IMR-90 (cell line): ENCODE data around the gene IL11. TPM values are rescaled to one million over a fixed set of nuclear protein-coding genes. Genes with fewer than 3 reads are reported as not detected.

ENCODE experiments used
- ATAC-seq: fragments of 200-7000 bp; cut with Tn5 transposase; 2 replicates; pipeline ENCODE4 v1.9.1; 2020; ENCODE audit warnings: low read depth, mild to moderate bottlenecking, moderate library complexity
- BruUV-seq: library from RNA; stranded (reverse); fragments of 400-500 nt; replicated peaks from 2 replicates; lab custom pipeline; 2021; lab: Mats Ljungman, UMichigan
- CTCF ChIA-PET: fragments of 300-600 bp; formaldehyde crosslinking; extraction: SDS; loops from one replicate; lab custom pipeline; 2021; ENCODE audit warnings: antibody characterized with exemption; lab: Yijun Ruan, JAX
- POLR2A ChIA-PET: fragments of 300-600 bp; sonication (Branson Sonifier 250); formaldehyde crosslinking; loops from one replicate; lab custom pipeline; 2022; ENCODE audit warnings: antibody characterized with exemption; ENCODE audit not compliant: unreplicated experiment; lab: Charles Lee
- DNase-seq: peaks from one replicate; pipeline ENCODE4 v3.0.0; 2013
- H2AFZ ChIP-seq: replicated peaks from 2 replicates; pipeline ENCODE3; 2013; ENCODE audit warnings: low read length, mild to moderate bottlenecking; ENCODE audit not compliant: poor library complexity
- H2AK5ac ChIP-seq: 2 replicates; pipeline ENCODE4 v1.6.1; 2013; ENCODE audit warnings: low read depth, low read length, inconsistent platforms
- H2AK9ac ChIP-seq: replicated peaks from 2 replicates; pipeline ENCODE3; 2013; ENCODE audit warnings: mild to moderate bottlenecking, low read depth, low read length, moderate library complexity; ENCODE audit not compliant: poor library complexity
- H2BK120ac ChIP-seq: 2 replicates; pipeline ENCODE4 v1.6.1; 2013; ENCODE audit warnings: low read depth, low read length, inconsistent platforms
- H2BK15ac ChIP-seq: 3 replicates; pipeline ENCODE4 v1.6.1; 2013; ENCODE audit warnings: low read depth, low read length, inconsistent platforms
- H2BK20ac ChIP-seq: 2 replicates; pipeline ENCODE4 v1.6.1; 2013; ENCODE audit warnings: low read depth, mild to moderate bottlenecking, inconsistent platforms, low read length, moderate library complexity
- H2BK5ac ChIP-seq: 2 replicates; pipeline ENCODE4 v1.6.1; 2013; ENCODE audit warnings: mild to moderate bottlenecking, low read depth, low read length, inconsistent platforms; ENCODE audit not compliant: poor library complexity, severe bottlenecking
- H3K14ac ChIP-seq: replicated peaks from 2 replicates; pipeline ENCODE4 v1.6.1; 2013; ENCODE audit warnings: low read depth, low read length, inconsistent platforms
- H3K18ac ChIP-seq: 2 replicates; pipeline ENCODE4 v1.6.1; 2013; ENCODE audit warnings: low read depth, low read length, control low read depth
- H3K23ac ChIP-seq: 2 replicates; pipeline ENCODE4 v1.6.1; 2013; ENCODE audit warnings: low read depth, low read length, inconsistent platforms
- H3K27ac ChIP-seq: 2 replicates; pipeline ENCODE4 v1.5.1; 2013; ENCODE audit warnings: mild to moderate bottlenecking, control low read depth, low read length; ENCODE audit not compliant: insufficient read depth
- H3K27me3 ChIP-seq: 2 replicates; pipeline ENCODE4 v1.6.1; 2013; ENCODE audit warnings: low read length; ENCODE audit not compliant: control insufficient read depth, insufficient read depth
- H3K36me3 ChIP-seq: 2 replicates; pipeline ENCODE4 v1.6.1; 2013; ENCODE audit warnings: low read length, mixed read lengths; ENCODE audit not compliant: control insufficient read depth, insufficient read depth
- H3K4ac ChIP-seq: 2 replicates; pipeline ENCODE4 v1.6.1; 2013; ENCODE audit warnings: low read depth, low read length, inconsistent platforms
- H3K4me1 ChIP-seq: 2 replicates; pipeline ENCODE4 v1.6.1; 2013; ENCODE audit warnings: low read length, mixed read lengths; ENCODE audit not compliant: control insufficient read depth, insufficient read depth
- H3K4me2 ChIP-seq: 2 replicates; pipeline ENCODE4 v1.6.1; 2013; ENCODE audit warnings: low read depth, mild to moderate bottlenecking, control low read depth, low read length, moderate library complexity
- H3K4me3 ChIP-seq: 2 replicates; pipeline ENCODE4 v1.5.1; 2013; ENCODE audit warnings: low read depth, mild to moderate bottlenecking, control low read depth, low read length, moderate library complexity; ENCODE audit not compliant: insufficient read depth
- H3K56ac ChIP-seq: 2 replicates; pipeline ENCODE4 v1.6.1; 2013; ENCODE audit warnings: low read length, inconsistent platforms; ENCODE audit not compliant: insufficient read depth; ENCODE audit errors: extremely low read depth
- H3K79me1 ChIP-seq, 2 experiments: 2 replicates each; pipeline ENCODE4 v1.6.1; 2013; ENCODE audit warnings: low read length in 2 of 2, inconsistent platforms in 1 of 2, low read depth in 1 of 2
- H3K9ac ChIP-seq: 2 replicates; pipeline ENCODE4 v1.6.1; 2013; ENCODE audit warnings: low read depth, low read length, control low read depth
- H3K9me1 ChIP-seq: 2 replicates; pipeline ENCODE4 v1.6.1; 2013; ENCODE audit warnings: low read length, inconsistent platforms; ENCODE audit not compliant: insufficient read depth
- H3K9me3 ChIP-seq: 2 replicates; pipeline ENCODE4 v1.6.1; 2013; ENCODE audit warnings: low read length; ENCODE audit not compliant: control insufficient read depth, insufficient read depth
- H4K20me1 ChIP-seq: 2 replicates; pipeline ENCODE4 v1.6.1; 2013; ENCODE audit warnings: low read length, inconsistent platforms; ENCODE audit not compliant: insufficient read depth
- H4K5ac ChIP-seq: 2 replicates; pipeline ENCODE4 v1.6.1; 2013; ENCODE audit warnings: mild to moderate bottlenecking, low read depth, low read length, control low read depth
- H4K8ac ChIP-seq, 2 experiments: 2 replicates each; pipeline ENCODE4 v1.6.1; 2013; ENCODE audit warnings: low read depth in 2 of 2, low read length in 2 of 2, control low read depth in 1 of 2, inconsistent platforms in 1 of 2
- H4K91ac ChIP-seq: 2 replicates; pipeline ENCODE4 v1.6.1; 2013; ENCODE audit warnings: low read depth, low read length, inconsistent platforms; ENCODE audit not compliant: insufficient read depth
- CTCF ChIP-seq: conservative IDR thresholded peaks from 2 replicates; pipeline ENCODE4 v1.5.1; 2012; ENCODE audit warnings: mild to moderate bottlenecking, low read depth, low read length, improper control_type of control experiment
- ELK1 ChIP-seq: fragments of 150-350 bp; IDR thresholded peaks from 2 replicates; pipeline ENCODE4 v1.6.1; 2016; ENCODE audit warnings: low read depth, mild to moderate bottlenecking, low read length, moderate library complexity, borderline replicate concordance
- MAFK ChIP-seq: IDR thresholded peaks from 2 replicates; pipeline ENCODE4 v1.6.1; 2012; ENCODE audit warnings: low read depth, low read length, improper control_type of control experiment
- MXI1 ChIP-seq: IDR thresholded peaks from 2 replicates; pipeline ENCODE4 v1.6.1; 2012; ENCODE audit warnings: low read depth, mild to moderate bottlenecking, low read length, moderate library complexity, borderline replicate concordance
- POLR2A ChIP-seq: IDR thresholded peaks from 2 replicates; pipeline ENCODE4 v1.6.1; 2012; ENCODE audit warnings: mild to moderate bottlenecking, low read depth, low read length
- RCOR1 ChIP-seq: IDR thresholded peaks from 2 replicates; pipeline ENCODE4 v1.6.1; 2012; ENCODE audit warnings: mild to moderate bottlenecking, low read length, improper control_type of control experiment; ENCODE audit not compliant: insufficient replicate concordance
- SMC3 ChIP-seq: fragments of 150-350 bp; IDR thresholded peaks from 2 replicates; pipeline ENCODE4 v1.6.1; 2016; ENCODE audit warnings: low read depth, mild to moderate bottlenecking, antibody characterized with exemption, low read length, moderate library complexity
- WGBS, 2 experiments: methylation state at CpG; one replicate each; pipeline versions ENCODE4 v1.1.5 to v1.1.7; 2013; ENCODE audit warnings: missing lambda C conversion rate in 2 of 2; ENCODE audit not compliant: insufficient read length in 1 of 2; ENCODE audit errors: extremely low coverage in 2 of 2; 5-methylcytosine and 5-hydroxymethylcytosine counted together
- dilution Hi-C: fragments of 300-500 bp; cut with HindIII; formaldehyde crosslinking; loops from one replicate; pipeline ENCODE4 v1.14.3; 2018; ENCODE audit warnings: low sequenced_read_pairs; ENCODE audit not compliant: unreplicated experiment
- in situ Hi-C: fragments of 300-500 bp; cut with MboI; formaldehyde crosslinking; loops from 3 replicates; pipeline ENCODE4 v1.14.3; 2019; ENCODE audit warnings: low sequenced_read_pairs, inconsistent platforms, mixed read lengths
- intact Hi-C: fragments of 100-400 bp; cut with micrococcal nuclease; formaldehyde crosslinking; loops from 2 replicates; pipeline ENCODE4 v1.10.0; 2022
- polyA plus RNA-seq, 3 experiments: library from polyadenylated mRNA; depleted of rRNA; stranded (reverse); fragments of >200 nt; gene quantifications; 2 replicates each; pipeline ENCODE4 v1.2.3, GENCODE V29; 2012; ENCODE audit warnings: low replicate concordance in 1 of 3
- total RNA-seq: library from RNA; depleted of rRNA; stranded (reverse); fragments of >200 nt; gene quantifications from 2 replicates; pipeline ENCODE4 v1.2.3, GENCODE V29; 2012

Gene IL11
- total and polyA plus RNA-seq, 2 of the 4 experiments (the other 2 are of a cell fraction): 14.3 to 33.6 TPM

- no peak overlapping the region for H3K56ac ChIP-seq
- no peak overlapping the region for H4K5ac ChIP-seq
- H2BK5ac ChIP-seq: no peak overlapping the region
- ATAC-seq: no peak
- peaks cover 3% of the 10 kb centered on the region; the same call in 1 of the 2 replicates for H3K9me1 ChIP-seq
- no peak overlapping the region for H2BK15ac ChIP-seq
- no peak overlapping the region for H3K23ac ChIP-seq
- H2AK9ac ChIP-seq: no peak overlapping the region
- no peak overlapping the region for H3K4me3 ChIP-seq
- H3K27me3 ChIP-seq: no peaks in the 10 kb centered on the region
- no peak for DNase-seq
- peaks cover 10% of the 10 kb centered on the region for H3K4me1 ChIP-seq
- peaks cover 0 to 28% of the 10 kb centered on the region in 2 experiments; a peak in 3 of 4 replicates for H3K79me1 ChIP-seq
- dilution Hi-C loops (no loop called here), in situ Hi-C loops (no loop called here), intact Hi-C loops (no loop called here)
- H2BK20ac ChIP-seq: no peak overlapping the region
- ChIA-PET CTCF (no interaction called here), POLR2A (no interaction called here)
- no peak overlapping the region for H3K27ac ChIP-seq
- H3K9ac ChIP-seq: no peak overlapping the region
- WGBS, 2 experiments: 88% methylated on average over 5 of the region's 8 CpGs; no CpG with 5 or more reads in 1 of the 2 experiments
- no peak overlapping the region for H4K8ac ChIP-seq
- no peaks in the 10 kb centered on the region for H3K9me3 ChIP-seq
- no peak overlapping the region for H4K91ac ChIP-seq
- H3K36me3 ChIP-seq: peaks cover 26% of the 10 kb centered on the region
- H4K20me1 ChIP-seq: peaks cover 59% of the 10 kb centered on the region
- H2BK120ac ChIP-seq: no peak overlapping the region
- no peak overlapping the region for H3K4me2 ChIP-seq
- H3K4ac ChIP-seq: no peak overlapping the region
- TF ChIP-seq ELK1: no peak
- TF ChIP-seq POLR2A: no peak; the same call in 1 of the 2 replicates
- TF ChIP-seq RCOR1: no peak
- TF ChIP-seq SMC3: no peak
- no peak for TF ChIP-seq MXI1
- TF ChIP-seq CTCF: no peak
- TF ChIP-seq MAFK: no peak
- H3K14ac ChIP-seq: no peak overlapping the region
- H2AFZ ChIP-seq: no peak overlapping the region
- H2AK5ac ChIP-seq: no peak overlapping the region
- no TSS peak for BruUV-seq
- no peak overlapping the region for H3K18ac ChIP-seq
Measured at GRCh38 chr19:55365245-55365644, 5.0 kb downstream of the IL11 start.
